ENCODE data around the gene SNX10.
"Not testable (repeated sequence)": the region's sequence is repeated elsewhere in the genome, so short reads cannot be mapped to it uniquely, and the experiment has no call there.

SNX10 gene

GRCh38 chr7:26291699-26292538 is at the start of gene SNX10:
Gene SNX10, plus strand, starts transcription at chr7:26291862. Its CDS starts 54,581 bp downstream, at chr7:26346443.
- Histone ChIP-seq H3K36me3 (ENCODE audit: control insufficient read depth, insufficient read depth, low read length) (no peaks in the 10 kb centered on the region), H3K27ac (ENCODE audit: low read depth, low read length) (peak within 1 kb of the TSS; percentile 61), H3K4me1 (ENCODE audit: control insufficient read depth, insufficient read depth, low read length) (0 out of 2 replicates have a peak, but pooled peaks cover 13% of the 10 kb centered on the region), H3K9me3 (ENCODE audit: control insufficient read depth, insufficient read depth, low read length) (no peaks in the 10 kb centered on the region), H3K27me3 (ENCODE audit: control insufficient read depth, insufficient read depth, low read length) (no peaks in the 10 kb centered on the region), H3K4me3 (ENCODE audit: low read depth, low read length) (peak within 1 kb of the TSS; percentile 79), H3K9ac (ENCODE audit: low read depth, low read length) (no peak within 1 kb of the TSS)

GRCh38 chr7:26245150-26245549 is 46.5 kb upstream of the SNX10 start:
- Histone ChIP-seq H3K27me3 (ENCODE audit: control insufficient read depth, insufficient read depth, low read length) (no peaks in the 10 kb centered on the region), H3K9me3 (ENCODE audit: control insufficient read depth, insufficient read depth, low read length) (no peaks in the 10 kb centered on the region), H3K4me1 (ENCODE audit: control insufficient read depth, insufficient read depth, low read length) (no peaks in the 10 kb centered on the region), H3K36me3 (ENCODE audit: control insufficient read depth, insufficient read depth, low read length) (no peaks in the 10 kb centered on the region), H3K4me3 (ENCODE audit: low read depth, low read length) (no peak overlapping the region), H3K27ac (ENCODE audit: low read depth, low read length) (no peak overlapping the region), H3K9ac (ENCODE audit: low read depth, low read length) (no peak overlapping the region)

GRCh38 chr7:26250239-26250638 is 41.4 kb upstream of the SNX10 start:
- Histone ChIP-seq H3K4me1 (ENCODE audit: control insufficient read depth, insufficient read depth, low read length) (no peaks in the 10 kb centered on the region), H3K27ac (ENCODE audit: low read depth, low read length) (no peak overlapping the region), H3K4me3 (ENCODE audit: low read depth, low read length) (no peak overlapping the region), H3K36me3 (ENCODE audit: control insufficient read depth, insufficient read depth, low read length) (no peaks in the 10 kb centered on the region), H3K9ac (ENCODE audit: low read depth, low read length) (no peak overlapping the region), H3K27me3 (ENCODE audit: control insufficient read depth, insufficient read depth, low read length) (no peaks in the 10 kb centered on the region), H3K9me3 (ENCODE audit: control insufficient read depth, insufficient read depth, low read length) (no peaks in the 10 kb centered on the region)

GRCh38 chr7:26261866-26262265 is 29.8 kb upstream of the SNX10 start:
- H3K9me3 ChIP-seq (ENCODE audit: control insufficient read depth, insufficient read depth, low read length) = peaks cover 21% of the 10 kb centered on the region
- not testable (repeated sequence) for H3K36me3 ChIP-seq (ENCODE audit: control insufficient read depth, insufficient read depth, low read length); H3K4me3 ChIP-seq (ENCODE audit: low read depth, low read length); H3K9ac ChIP-seq (ENCODE audit: low read depth, low read length); H3K4me1 ChIP-seq (ENCODE audit: control insufficient read depth, insufficient read depth, low read length); H3K27ac ChIP-seq (ENCODE audit: low read depth, low read length); H3K27me3 ChIP-seq (ENCODE audit: control insufficient read depth, insufficient read depth, low read length)

GRCh38 chr7:26265065-26265464 is 26.6 kb upstream of the SNX10 start:
- H3K9me3 ChIP-seq (ENCODE audit: control insufficient read depth, insufficient read depth, low read length) = peaks cover 21% of the 10 kb centered on the region
- H3K4me3 ChIP-seq (ENCODE audit: low read depth, low read length) = no peak overlapping the region
- no peaks in the 10 kb centered on the region for H3K27me3 ChIP-seq (ENCODE audit: control insufficient read depth, insufficient read depth, low read length)
- H3K36me3 ChIP-seq (ENCODE audit: control insufficient read depth, insufficient read depth, low read length) = no peaks in the 10 kb centered on the region
- H3K27ac ChIP-seq (ENCODE audit: low read depth, low read length) = no peak overlapping the region
- H3K4me1 ChIP-seq (ENCODE audit: control insufficient read depth, insufficient read depth, low read length) = no peaks in the 10 kb centered on the region
- H3K9ac ChIP-seq (ENCODE audit: low read depth, low read length) = no peak overlapping the region

- Histone ChIP-seq H3K4me3 (ENCODE audit: low read depth, low read length) (no peak overlapping the region), H3K9ac (ENCODE audit: low read depth, low read length) (no peak overlapping the region), H3K36me3 (ENCODE audit: control insufficient read depth, insufficient read depth, low read length) (no peaks in the 10 kb centered on the region), H3K4me1 (ENCODE audit: control insufficient read depth, insufficient read depth, low read length) (no peaks in the 10 kb centered on the region), H3K27me3 (ENCODE audit: control insufficient read depth, insufficient read depth, low read length) (no peaks in the 10 kb centered on the region), H3K9me3 (ENCODE audit: control insufficient read depth, insufficient read depth, low read length) (peaks cover 21% of the 10 kb centered on the region), H3K27ac (ENCODE audit: low read depth, low read length) (no peak overlapping the region)
Observed at GRCh38 chr7:26265499-26266075, 26.1 kb upstream of the SNX10 start.

- H3K9ac ChIP-seq (ENCODE audit: low read depth, low read length) = no peak overlapping the region
- H3K27ac ChIP-seq (ENCODE audit: low read depth, low read length) = no peak overlapping the region
- H3K27me3 ChIP-seq (ENCODE audit: control insufficient read depth, insufficient read depth, low read length) = no peaks in the 10 kb centered on the region
- peaks cover 18% of the 10 kb centered on the region for H3K9me3 ChIP-seq (ENCODE audit: control insufficient read depth, insufficient read depth, low read length)
- H3K4me3 ChIP-seq (ENCODE audit: low read depth, low read length) = no peak overlapping the region
- no peaks in the 10 kb centered on the region for H3K36me3 ChIP-seq (ENCODE audit: control insufficient read depth, insufficient read depth, low read length)
- H3K4me1 ChIP-seq (ENCODE audit: control insufficient read depth, insufficient read depth, low read length) = no peaks in the 10 kb centered on the region
Observed at GRCh38 chr7:26267601-26268166, 24.0 kb upstream of the SNX10 start.

- Histone ChIP-seq H3K27me3 (ENCODE audit: control insufficient read depth, insufficient read depth, low read length) (no peaks in the 10 kb centered on the region), H3K36me3 (ENCODE audit: control insufficient read depth, insufficient read depth, low read length) (no peaks in the 10 kb centered on the region), H3K9me3 (ENCODE audit: control insufficient read depth, insufficient read depth, low read length) (no peaks in the 10 kb centered on the region), H3K4me3 (ENCODE audit: low read depth, low read length) (no peak overlapping the region), H3K4me1 (ENCODE audit: control insufficient read depth, insufficient read depth, low read length) (no peaks in the 10 kb centered on the region), H3K9ac (ENCODE audit: low read depth, low read length) (no peak overlapping the region), H3K27ac (ENCODE audit: low read depth, low read length) (no peak overlapping the region)
Observed at GRCh38 chr7:26275213-26275612, 16.4 kb upstream of the SNX10 start.

GRCh38 chr7:26278770-26279169 is 12.9 kb upstream of the SNX10 start:
- Histone ChIP-seq H3K9ac (ENCODE audit: low read depth, low read length) (no peak overlapping the region), H3K9me3 (ENCODE audit: control insufficient read depth, insufficient read depth, low read length) (no peaks in the 10 kb centered on the region)

GRCh38 chr7:26279405-26279804 is 12.3 kb upstream of the SNX10 start:
- Histone ChIP-seq H3K36me3 (ENCODE audit: control insufficient read depth, insufficient read depth, low read length) (no peaks in the 10 kb centered on the region), H3K9ac (ENCODE audit: low read depth, low read length) (no peak overlapping the region), H3K9me3 (ENCODE audit: control insufficient read depth, insufficient read depth, low read length) (no peaks in the 10 kb centered on the region), H3K4me3 (ENCODE audit: low read depth, low read length) (no peak overlapping the region), H3K4me1 (ENCODE audit: control insufficient read depth, insufficient read depth, low read length) (no peaks in the 10 kb centered on the region), H3K27ac (ENCODE audit: low read depth, low read length) (no peak overlapping the region), H3K27me3 (ENCODE audit: control insufficient read depth, insufficient read depth, low read length) (no peaks in the 10 kb centered on the region)

More at GRCh38 chr7:26278770-26279169, 12.9 kb upstream of the SNX10 start:
- Histone ChIP-seq H3K27ac (ENCODE audit: low read depth, low read length) (no peak overlapping the region), H3K4me1 (ENCODE audit: control insufficient read depth, insufficient read depth, low read length) (no peaks in the 10 kb centered on the region), H3K27me3 (ENCODE audit: control insufficient read depth, insufficient read depth, low read length) (no peaks in the 10 kb centered on the region), H3K36me3 (ENCODE audit: control insufficient read depth, insufficient read depth, low read length) (no peaks in the 10 kb centered on the region), H3K4me3 (ENCODE audit: low read depth, low read length) (no peak overlapping the region)

GRCh38 chr7:26280097-26280496 is 11.6 kb upstream of the SNX10 start:
- Histone ChIP-seq H3K4me1 (ENCODE audit: control insufficient read depth, insufficient read depth, low read length) (no peaks in the 10 kb centered on the region), H3K4me3 (ENCODE audit: low read depth, low read length) (no peak overlapping the region)

More at GRCh38 chr7:26280097-26280496, 11.6 kb upstream of the SNX10 start:
- no peaks in the 10 kb centered on the region for H3K9me3 ChIP-seq (ENCODE audit: control insufficient read depth, insufficient read depth, low read length)
- no peaks in the 10 kb centered on the region for H3K36me3 ChIP-seq (ENCODE audit: control insufficient read depth, insufficient read depth, low read length)
- no peak overlapping the region for H3K9ac ChIP-seq (ENCODE audit: low read depth, low read length)
- H3K27ac ChIP-seq (ENCODE audit: low read depth, low read length) = no peak overlapping the region
- H3K27me3 ChIP-seq (ENCODE audit: control insufficient read depth, insufficient read depth, low read length) = no peaks in the 10 kb centered on the region

All from HUES48 (cell line).